ENCODE data around the gene ELP1.
"Not testable (repeated sequence)": the region's sequence is repeated elsewhere in the genome, so short reads cannot be mapped to it uniquely, and the experiment has no call there.

Gene ELP1, protein sequence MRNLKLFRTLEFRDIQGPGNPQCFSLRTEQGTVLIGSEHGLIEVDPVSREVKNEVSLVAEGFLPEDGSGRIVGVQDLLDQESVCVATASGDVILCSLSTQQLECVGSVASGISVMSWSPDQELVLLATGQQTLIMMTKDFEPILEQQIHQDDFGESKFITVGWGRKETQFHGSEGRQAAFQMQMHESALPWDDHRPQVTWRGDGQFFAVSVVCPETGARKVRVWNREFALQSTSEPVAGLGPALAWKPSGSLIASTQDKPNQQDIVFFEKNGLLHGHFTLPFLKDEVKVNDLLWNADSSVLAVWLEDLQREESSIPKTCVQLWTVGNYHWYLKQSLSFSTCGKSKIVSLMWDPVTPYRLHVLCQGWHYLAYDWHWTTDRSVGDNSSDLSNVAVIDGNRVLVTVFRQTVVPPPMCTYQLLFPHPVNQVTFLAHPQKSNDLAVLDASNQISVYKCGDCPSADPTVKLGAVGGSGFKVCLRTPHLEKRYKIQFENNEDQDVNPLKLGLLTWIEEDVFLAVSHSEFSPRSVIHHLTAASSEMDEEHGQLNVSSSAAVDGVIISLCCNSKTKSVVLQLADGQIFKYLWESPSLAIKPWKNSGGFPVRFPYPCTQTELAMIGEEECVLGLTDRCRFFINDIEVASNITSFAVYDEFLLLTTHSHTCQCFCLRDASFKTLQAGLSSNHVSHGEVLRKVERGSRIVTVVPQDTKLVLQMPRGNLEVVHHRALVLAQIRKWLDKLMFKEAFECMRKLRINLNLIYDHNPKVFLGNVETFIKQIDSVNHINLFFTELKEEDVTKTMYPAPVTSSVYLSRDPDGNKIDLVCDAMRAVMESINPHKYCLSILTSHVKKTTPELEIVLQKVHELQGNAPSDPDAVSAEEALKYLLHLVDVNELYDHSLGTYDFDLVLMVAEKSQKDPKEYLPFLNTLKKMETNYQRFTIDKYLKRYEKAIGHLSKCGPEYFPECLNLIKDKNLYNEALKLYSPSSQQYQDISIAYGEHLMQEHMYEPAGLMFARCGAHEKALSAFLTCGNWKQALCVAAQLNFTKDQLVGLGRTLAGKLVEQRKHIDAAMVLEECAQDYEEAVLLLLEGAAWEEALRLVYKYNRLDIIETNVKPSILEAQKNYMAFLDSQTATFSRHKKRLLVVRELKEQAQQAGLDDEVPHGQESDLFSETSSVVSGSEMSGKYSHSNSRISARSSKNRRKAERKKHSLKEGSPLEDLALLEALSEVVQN (N-terminal part only)

DNA sequence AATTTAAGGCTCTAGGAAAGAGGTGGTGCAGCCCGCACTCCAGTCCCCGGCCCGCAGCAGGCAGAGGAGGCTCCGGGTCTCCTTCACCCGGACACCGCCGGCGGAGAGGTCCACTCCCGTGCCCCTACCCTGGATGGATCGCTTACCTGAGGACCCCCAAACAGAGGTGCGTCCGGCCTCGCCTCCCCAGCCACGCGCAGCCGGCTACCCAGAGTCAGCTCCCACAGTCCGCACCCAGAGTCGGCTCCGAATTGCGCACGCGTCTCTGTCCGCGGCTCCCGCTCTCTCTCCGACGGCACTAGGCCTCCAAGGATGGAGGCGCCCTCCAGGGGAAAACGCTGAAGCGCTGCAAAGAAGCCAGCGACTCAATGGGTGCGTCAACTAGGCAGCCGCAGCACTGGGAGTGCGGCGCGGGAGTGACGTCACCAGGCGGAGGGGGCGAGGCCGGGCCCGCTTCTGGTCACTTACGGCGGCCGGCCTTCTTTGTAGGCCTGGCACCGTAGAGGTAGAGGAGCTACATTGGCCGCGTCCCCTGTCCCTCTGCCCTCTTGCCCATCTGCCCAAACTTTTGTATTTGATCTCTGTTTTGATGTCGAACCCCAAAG, at the start of gene ELP1:
ELP1 (minus strand) TSS at position 407 of the 605 bp plus-strand sequence. CDS start 2,978 bp downstream, outside the sequence.
- peak; percentile 88 for DNase-seq (ENCODE audit: low read depth)

DNA sequence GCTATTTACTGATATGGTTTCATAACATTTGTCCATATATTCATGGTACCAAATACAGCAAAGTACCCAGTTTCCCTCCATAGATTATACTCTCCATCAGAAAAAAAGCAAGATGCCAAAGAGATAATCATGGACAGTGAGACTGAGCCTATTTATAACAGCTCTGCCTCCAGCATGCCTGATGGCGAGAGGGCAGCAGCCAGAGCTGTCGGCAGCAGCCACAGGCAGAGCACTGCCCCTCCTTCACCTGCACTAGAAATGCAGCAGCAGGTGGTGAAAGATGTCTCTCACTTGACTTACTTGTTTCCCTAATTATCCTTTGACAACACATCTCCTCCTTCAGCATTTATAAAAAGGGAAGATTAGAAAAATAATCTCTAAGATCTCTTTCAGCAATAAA, 47.0 kb upstream of the ELP1 start:
- no peak for DNase-seq (ENCODE audit: low read depth)

DNA sequence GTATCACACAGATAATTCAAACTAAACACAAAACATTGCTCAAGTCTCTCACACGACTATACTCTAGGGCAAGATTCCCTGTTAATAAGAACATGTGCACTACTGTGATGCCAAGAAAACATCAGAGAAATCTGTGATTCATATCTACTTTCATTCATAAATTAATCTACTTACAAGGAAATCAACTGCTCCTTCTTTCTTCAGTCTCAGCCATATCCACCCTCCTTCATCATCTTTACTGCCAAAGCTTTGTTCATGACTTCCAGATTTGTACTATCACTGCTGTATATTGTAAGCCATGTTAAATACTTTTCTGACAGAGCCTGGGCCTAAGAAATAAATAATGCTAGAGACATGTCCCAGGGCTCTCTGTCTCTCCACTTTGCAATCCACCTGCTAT, 44.3 kb upstream of the ELP1 start:
- DNase-seq (ENCODE audit: low read depth), result no peak

DNA sequence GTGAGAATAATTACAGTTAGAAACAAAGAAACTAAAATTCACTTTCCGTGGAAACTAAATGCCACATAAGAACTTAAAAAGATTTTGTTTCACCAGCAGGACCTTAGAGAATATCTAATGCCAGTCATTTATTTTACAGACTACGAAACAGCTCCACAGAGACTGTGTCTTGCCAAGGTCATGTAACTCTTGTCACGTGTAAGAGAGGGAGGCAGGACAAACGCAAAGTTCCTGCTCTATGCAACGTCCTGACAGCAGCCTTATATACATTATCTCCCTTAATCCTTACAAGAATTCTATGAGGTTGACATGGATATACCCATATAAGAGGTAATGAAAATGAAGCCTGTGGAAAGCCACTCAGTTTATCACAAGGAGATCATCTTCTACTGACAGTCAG, 40.0 kb upstream of the ELP1 start:
- no peak for DNase-seq (ENCODE audit: low read depth)

DNA sequence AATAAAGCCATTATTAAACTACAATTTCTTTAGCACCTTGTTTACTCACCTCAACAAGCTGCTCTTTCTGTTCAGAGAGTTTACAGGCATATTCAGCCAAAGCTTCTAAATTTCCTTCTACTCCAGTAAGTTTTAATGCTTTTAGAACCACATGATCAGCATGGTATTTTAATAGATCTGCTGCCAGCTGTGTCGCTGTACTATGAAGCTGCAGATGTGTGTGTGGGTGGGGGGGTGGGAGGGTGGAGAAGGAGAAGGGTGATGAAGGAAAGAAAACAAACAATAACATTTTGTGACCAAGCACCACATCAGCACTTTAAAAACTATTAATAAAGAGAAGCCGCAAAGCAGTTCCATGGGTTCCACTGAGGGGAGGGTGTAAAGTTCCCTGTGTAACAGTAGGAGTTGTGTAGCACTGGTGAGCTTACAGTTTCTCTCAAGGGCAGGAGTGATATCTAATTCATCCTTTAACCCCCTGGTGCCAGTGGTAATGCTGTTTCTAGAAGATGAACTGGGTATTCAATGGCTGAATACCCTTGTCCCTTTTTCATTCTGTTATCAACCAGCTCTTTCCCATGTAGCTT, 38.8 kb upstream of the ELP1 start:
- DNase-seq (ENCODE audit: low read depth), result no peak

DNA sequence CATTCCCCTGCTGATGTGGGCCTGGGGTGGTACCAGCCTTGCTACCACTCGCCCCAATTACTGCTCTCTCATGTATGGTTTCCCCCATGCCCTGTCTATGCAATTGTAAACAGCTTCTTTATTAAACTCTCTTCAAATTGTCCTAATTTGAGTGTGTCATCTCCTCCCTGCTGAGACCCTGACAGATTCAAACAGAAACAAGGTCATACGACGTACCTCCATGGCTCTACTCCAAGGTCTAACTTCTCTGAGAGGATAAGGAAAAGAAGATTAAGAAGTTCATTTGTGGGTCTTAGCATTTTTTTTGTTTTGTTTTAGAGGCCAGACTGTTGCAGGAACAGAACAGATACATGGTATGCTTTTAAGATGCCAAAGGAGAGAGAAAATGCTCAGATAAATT, 38.3 kb upstream of the ELP1 start:
- no peak for DNase-seq (ENCODE audit: low read depth)

DNA sequence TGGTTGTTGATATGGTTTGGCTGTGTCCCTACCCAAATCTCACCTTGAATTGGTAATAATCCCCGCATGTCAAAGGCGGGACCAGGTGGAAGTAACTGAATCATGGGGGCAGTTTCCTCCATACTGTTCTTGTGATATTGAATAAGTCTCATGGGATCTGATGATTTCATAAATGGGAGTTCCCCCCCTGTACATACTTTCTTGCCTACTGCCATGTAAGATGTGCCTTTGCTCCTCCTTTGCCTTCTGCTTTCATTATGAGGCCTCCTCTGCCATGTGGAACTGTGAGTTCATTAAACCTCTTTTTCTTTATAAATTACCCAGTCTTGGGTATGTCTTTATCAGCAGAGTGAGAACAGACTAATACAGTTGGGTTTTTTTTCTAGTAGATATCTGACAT, 37.5 kb upstream of the ELP1 start:
- DNase-seq (ENCODE audit: low read depth), result not testable (repeated sequence)

DNA sequence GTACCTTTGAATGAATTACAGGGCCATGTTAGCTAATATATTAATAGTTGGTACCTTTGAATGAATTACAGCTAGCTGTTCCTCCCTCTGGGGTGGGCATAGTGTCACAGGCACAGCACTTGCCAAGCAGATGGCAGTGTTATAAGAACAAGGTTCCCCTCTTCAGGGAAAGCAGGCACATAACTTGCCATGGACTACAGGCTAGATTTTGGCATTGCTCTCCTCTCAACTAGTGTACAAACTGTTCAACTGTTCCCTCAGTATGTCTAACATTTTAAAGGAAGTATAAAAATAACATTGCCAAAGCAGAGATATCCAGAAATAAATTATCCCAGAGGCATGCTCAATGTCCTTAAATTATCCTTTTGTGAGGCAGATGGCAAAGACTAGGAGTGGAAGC, 34.0 kb upstream of the ELP1 start:
- DNase-seq (ENCODE audit: low read depth), result no peak

DNA sequence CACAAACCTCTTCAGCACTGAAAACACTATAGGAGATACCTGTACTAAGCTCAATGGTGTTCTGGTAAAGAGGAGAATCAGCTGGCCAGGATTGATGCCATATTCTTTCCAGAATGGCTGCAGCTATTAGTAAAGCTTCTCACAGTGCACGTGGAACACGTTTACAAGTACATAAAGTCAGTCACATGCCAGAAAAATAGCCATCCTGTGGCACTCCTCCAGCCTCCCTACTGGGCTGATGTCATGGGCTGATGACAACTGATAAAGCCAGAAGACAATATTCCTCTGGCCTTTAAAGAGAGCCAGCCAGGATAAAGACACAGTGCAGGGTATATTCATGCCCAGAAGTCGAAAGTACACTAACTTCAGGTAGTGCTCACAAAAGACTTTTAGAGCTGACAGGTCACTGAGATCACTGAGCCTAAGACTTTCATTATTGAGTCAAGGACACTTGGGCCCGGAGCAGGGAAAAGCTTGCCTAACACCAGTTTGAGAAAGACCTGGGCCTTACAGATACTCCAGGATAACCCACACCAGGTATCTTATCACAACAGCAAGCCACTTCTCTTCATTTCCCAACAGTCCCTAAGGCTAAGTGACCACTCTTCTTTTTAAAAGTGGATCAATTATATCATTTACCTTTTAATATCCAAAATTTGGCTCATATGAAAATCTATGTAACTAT, 29.7 kb upstream of the ELP1 start:
- no peak for DNase-seq (ENCODE audit: low read depth)

DNA sequence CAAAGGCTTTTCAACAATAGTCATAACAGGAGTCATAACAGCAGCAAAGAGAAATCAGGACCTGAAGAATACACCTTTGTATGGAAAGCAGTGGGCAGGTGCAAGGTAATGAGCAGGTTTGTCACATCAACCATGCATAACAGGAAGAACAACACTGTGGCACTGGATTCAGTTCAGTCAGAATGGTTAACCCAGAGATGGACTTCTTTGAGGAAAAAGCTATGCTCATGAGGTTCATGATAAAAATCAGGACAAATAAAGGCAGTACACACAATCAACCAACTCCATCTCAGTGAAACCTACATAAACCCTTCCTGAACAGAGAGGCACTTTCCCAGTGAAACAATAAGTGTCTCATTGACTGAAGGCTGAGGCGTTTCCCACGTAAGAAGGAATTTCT, 27.2 kb upstream of the ELP1 start:
- DNase-seq (ENCODE audit: low read depth), result no peak

DNA sequence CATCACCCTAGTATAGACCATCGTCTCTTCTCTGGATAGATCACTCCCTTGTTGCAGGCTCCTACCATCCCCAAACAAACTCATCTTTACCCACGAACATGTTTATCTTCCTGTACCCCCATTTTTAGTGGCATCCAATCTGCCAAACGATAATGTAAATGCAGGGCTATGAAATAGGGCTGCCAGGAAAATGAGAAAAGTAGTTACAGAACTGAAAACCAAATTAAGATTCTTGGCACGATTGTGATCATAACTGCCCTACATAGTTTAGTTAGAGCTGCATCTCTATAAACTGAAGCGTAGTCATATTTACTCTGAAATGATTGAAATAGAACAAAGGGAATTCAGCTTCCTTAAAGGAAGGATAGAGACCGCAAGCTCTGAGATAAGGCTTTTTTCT, 26.4 kb upstream of the ELP1 start:
- no peak for DNase-seq (ENCODE audit: low read depth)

DNA sequence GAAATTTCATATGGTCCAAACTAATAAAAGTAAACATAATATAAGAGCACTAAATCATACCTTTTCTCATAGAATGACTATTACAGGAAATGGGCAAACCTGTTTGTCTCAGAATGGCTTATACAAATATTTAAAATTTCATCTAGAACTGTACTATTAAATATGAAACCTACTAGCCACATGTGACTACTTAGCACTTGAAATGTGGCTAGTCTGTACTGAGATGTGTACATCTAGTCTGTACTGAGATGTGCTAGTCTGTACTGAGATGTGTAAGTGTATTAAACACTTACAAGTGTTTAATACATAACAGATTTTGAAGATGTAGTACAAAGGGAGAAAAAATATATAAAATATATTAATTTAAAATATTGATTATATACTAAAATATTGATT, 22.7 kb upstream of the ELP1 start:
- no peak for DNase-seq (ENCODE audit: low read depth)

DNA sequence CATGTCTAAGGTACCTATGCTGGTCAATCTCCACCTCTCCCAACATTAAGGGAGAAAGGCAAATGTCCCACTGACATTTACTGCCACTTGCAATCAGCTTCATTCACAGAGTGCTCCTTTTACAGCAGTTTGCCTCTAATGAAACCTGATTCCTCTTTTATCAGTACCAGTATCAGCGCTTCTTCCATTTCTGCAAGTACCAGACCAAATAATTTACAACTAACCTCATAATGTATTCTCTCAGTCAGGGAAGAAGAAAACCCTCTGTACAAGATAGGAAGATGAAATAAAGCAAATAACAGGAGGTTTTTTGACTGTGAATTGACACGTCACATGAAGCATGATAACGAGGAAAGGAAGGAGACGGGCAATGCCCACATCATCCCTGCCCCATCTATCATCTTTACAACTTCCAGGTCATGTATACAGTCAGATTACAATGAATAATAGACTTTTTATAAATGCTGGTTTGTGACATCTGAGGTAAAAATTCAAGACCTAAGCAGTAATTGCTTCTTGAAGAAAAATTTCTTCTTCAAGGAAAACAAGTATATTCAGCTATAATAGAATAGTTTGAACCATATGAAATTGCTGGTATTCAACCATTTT, 22.2 kb upstream of the ELP1 start:
- DNase-seq (ENCODE audit: low read depth), result no peak

DNA sequence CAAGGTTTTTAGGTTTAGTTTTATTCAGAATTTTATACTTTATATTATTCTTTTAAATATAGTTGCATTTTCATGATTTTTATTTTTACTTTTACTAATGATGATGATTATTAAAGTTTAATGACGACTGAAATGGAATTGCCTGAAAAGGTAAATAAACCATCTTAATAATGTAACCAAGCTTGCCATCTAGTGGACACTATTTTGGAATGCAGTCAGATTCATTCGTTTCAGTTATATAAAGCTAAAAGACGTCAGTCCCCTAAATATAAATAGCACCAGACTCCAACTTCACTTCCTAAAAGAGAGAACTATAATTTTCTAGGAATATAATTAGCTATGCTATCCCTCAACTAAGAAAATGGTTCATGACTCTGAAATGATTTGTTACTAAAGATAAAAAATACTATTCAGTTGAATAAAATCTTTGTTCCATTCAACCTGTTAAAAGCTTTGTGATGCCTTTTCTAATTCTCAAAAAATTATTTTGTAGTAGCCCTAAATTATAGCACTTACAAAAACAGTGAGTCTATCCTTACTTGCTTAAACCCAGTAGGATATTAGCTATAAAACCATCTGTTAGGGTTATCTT, 20.2 kb upstream of the ELP1 start:
- no peak for DNase-seq (ENCODE audit: low read depth)

DNA sequence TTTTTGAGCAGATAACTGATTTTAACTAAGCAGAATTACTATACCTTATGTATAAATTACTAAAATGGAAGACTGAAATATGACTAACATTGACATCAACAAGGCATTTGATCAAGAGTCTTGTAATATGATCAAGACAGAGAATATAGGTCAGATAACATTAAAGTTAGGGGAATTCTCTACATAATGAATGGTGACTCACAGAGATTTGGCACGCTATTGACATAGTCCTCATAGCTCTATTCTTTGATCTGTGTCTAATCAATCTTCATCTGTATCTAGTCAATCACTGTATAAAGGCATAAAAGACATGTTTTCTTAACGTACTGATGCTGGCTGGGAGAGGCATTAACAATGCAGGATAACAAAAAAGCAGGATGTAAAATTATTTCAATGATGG, 17.7 kb upstream of the ELP1 start:
- DNase-seq (ENCODE audit: low read depth), result no peak

DNA sequence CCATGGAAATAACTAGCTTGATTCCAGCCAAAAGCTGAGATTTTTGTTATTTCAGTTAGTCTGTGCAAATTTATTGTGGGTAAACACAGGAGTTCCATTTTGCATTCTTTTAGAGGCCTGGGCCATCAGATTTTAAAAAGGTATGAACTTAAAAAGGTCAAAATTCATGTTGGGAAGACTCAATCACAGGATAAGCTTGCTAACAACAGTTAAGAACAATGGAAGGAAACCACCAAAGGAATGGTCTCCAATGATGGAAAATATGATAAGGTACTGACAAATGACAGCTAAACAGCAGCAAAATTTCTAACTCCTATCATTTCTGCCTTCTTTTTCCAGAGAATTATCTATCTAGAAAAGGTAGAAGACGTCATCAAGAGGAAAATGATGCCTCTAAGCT, 16.2 kb upstream of the ELP1 start:
- DNase-seq (ENCODE audit: low read depth), result no peak

DNA sequence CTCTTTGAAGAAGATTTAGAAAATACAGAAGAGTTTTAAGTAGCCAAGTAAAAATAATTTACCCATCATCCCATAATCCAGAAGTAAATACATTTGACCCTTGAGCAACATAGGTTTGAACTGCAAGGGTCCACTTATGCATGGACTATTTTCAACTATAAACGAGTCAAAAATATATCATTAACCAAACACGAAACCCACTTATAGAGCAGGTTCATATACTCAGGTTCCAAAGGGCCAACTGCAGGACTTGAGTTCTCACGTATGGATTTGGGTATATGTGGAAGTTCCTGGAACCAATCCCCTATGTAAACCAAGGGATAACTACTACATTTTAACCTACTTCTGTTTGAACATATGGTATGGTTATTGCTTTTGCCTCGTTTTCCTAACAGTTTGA, 6.1 kb upstream of the ELP1 start:
- DNase-seq (ENCODE audit: low read depth), result no peak

DNA sequence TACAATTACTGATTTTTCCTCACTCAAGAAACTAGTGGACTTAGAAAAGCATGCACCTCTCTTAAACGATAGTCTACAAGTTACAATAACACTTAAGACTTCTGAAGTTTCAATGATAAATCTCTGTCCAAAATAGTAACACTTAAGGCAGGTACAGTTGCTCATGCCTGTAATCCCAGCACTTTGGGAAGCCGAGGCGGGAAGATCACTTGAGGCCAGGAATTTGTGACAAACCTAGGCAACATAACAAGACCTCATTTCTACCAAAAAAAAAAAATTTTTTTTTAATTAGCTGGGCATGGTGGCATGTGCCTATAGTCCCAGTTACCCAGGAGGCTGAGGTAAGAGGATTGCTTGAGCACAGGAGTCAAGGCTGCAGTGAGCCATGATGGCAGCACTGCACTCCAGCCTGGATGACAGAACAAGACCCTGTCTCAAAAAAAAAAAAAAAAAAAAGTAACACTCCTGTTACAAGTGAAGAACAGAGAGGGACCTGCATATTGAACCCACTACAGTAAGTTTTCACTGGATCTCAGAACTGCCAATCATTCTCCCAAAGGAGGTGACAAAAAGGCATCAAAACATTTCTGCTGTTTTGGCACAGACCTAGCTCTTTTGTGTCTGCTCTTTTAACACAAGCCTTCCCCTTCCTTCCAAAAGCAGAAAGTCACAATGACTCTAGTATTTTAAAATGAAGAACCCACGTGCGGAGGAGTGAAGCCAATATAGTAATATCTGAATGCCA, 3.8 kb upstream of the ELP1 start:
- DNase-seq (ENCODE audit: low read depth), result no peak

DNA sequence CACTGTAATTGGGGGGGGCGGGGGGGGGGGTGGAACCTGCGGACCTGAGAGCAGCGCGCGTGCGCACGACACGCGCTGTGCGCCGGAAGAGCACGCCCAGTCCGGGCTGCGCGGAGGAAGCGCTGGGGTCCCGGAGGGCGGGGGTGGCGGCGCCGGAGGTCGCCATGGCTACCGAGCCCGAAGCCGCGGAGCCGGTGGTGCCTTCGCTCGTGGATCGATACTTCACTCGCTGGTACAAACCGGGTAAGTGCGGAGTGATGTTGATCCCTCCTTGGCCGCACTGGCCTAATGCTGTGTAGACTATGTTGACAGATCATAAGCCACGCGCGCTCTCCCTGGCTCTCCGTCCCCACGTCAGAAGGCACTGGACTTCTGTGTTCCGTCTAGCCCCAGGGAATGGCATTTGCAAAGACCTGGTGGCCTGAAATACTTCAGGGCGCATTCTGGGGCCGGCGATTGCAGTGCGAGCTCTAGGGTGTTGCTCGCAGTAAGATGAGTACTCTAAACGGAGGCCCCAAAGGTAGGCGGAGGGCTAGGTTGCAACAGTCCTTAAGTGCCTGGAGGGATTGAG, 484 bp upstream of the ELP1 start, which contains the start of gene ABITRAM:
ABITRAM (plus strand) TSS at position 78 of the 571 bp plus-strand sequence; CDS start at position 165, 87 bp downstream.
- DNase-seq (ENCODE audit: low read depth), result peak; percentile 59

All from GM04504 (cell line).